HG02759 (cell line): Measurements from ENCODE around the gene CSKMT.
A peak's percentile ranks its signal among the peaks of the same experiment; 100 is the strongest.
"Not testable (repeated sequence)": the region's sequence is repeated elsewhere in the genome, so short reads cannot be mapped to it uniquely, and the experiment has no call there.

Experiments
- ATAC-seq: cut with Tn5 transposase; IDR thresholded peaks from one replicate; pipeline ENCODE4 v1.9.1; 2021; ENCODE audit warnings: mild to moderate bottlenecking, moderate library complexity; ENCODE audit not compliant: unreplicated experiment

CSKMT gene

DNA sequence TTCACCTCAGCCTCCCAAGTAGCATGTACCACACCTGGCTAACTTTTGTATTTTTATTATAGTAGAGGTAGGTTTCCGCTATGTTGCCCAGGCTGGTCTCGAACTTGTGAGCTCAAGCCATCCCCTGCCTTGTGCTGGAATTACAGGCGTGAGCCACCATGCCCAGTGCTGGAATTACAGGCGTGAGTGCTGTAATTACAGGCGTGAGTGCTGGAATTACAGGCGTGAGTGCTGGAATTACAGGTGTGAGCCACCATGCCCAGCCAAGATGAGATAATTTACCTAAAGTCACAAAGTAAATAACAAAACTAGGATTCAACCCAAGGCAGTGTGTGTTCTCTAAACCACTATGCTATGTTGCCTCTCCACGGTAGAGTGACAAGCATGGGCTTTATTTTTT is 17.4 kb downstream of the CSKMT start:
- no peak for ATAC-seq

DNA sequence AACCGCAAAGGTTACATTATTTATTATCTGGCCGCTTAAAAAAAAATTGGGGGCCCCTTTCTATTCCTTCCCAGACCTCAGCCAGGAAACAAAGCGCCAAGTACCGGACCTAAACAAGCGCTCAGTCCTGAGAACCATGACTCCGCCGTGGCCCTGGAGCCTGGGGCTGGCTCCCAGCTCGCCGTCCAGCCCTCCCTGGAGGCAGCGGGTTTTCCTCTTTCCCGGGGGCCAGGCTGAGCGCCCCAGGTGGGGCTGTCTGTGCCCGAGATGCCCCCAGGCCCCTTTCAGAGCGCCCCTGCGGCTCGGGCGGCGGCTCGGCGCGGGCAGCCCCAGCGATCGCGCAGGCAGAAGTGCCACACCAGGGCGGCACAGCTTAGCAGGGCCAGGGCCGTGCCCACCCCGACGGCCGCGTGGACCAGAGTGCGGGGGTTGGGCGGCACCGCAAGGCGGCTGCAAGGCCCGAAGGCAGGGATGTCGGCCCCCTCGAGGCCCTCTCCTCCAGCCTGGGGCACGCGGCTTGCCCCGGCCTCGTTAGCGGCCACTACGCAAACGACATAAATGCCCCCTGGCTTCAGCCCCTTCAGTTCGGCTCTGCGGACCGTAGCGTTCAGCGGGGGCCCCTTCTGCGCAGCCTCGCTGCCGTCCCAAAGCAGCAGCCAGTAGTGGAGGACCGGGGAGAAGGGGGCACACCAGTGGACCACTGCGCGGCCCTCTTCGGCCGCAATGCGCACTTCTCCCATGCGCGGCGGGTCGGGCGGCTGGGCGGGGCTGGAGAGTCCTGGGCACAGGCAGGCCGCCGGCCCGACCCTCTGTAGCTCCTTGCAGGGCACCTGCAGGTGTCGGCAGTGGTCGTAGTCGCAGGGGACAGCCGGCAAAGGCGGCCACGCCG is 22.6 kb downstream of the CSKMT start:
- no peak for ATAC-seq

DNA sequence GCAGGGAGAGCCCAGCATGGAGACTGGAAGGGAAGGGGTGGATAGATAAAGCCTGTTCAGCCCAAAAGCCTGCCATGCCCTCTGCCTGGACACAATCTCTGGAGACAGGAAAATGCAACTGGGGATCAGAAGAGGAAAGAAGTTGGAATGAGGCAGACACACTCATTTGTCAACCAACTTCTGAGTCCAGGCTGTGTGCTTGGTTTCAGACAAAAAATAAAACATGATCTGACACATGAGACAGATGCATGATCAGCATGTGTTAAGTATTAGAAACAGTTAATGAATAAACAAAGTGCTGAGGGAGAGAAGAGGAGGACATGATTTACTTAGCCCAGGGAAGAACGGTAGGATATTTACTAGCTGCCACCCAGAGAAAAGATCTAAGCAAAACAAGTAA is 23.4 kb downstream of the CSKMT start:
- no peak for ATAC-seq

DNA sequence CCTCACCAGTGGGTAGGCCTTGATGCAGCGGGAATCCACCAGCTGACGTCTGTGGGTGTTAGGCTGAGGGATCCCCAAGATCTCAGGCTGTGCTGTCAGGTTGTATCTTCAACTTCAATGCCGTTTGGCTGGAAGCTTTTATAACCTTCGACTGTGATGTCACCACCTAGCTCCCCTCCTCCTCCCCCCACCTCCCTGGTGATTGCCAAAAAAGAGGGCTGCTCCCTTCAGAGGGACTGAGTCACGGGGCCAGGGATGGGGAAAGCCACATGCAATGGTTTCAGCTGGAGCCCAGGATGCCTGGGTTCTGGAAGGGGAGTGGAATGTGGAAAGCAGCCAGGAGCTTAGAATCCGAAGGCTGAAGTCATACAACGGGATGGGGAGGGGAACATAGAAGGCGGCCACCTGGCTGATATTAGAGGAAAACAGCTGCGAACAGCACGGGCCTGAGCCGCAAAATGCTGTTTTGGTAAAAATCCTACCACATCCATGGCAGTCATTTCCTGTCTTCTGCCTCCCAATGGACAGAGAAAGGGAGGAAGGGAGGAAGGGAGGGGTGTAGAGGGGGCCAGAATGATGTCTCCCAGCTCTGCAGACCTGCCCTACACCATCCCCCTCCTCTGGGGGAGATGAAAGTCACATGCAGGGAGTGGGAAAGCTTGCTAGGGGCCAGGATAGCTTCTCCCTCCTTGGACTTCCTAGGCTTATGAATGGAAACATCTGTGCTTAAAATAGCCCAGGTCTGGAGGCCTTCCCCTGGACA is 24.5 kb downstream of the CSKMT start, which contains the start of gene LRRN4CL:
TSS of gene LRRN4CL (minus strand) at position 110 of the 763 bp plus-strand sequence. CDS start 1,022 bp downstream, outside the sequence.
- no peak for ATAC-seq

DNA sequence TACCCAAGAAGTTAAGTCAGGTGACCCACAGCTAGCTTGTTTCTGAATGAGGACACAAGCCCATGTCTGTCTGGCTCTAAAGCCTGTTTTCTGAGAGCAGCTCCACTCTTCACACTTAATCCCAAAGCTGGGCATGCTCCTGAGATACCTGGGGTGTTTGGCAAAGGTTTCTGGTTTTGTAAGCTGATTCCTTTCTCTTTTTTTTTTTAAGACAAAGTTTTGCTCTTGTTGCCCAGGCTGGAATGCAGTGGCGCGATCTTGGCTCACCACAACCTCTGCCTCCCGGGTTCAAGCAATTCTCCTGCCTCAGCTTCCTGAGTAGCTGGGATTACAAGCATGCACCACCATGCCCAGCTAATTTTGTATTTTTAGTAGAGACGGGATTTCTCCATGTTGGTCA is 28.5 kb downstream of the CSKMT start:
- ATAC-seq = not testable (repeated sequence)

DNA sequence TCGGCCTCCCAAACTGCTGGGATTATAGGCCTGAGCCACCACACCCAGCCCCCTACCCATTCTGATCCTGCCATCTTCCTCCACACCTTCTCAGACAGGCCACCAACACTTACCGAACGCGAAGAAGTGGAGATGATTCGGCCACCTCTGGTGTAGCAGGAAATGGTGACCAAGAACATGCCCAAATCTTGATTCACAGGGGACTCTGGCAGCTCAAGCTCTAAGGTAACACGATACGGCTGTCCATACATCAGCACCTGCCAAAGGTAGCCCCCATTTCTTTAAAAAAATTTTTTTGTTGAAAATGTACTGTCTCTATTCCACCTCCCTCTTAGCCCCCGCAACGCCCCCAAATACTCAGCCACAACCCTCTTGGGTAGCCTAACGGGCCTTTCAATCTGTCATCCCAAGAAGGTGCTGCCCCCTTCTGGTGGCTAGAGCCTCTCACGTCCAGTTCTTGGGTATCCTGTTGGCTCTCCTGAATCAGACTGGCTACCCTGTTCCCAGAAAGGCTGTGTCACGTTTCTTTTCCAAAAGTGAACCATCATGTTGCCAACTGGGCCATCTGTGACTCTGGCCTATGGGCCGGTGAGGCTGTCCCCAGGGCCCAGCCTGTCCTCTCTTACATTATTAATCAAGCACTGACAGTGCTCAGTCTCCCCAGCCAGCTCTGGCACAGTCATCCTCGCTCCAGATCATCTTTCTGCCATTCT is 29.5 kb downstream of the CSKMT start:
- ATAC-seq = no peak

DNA sequence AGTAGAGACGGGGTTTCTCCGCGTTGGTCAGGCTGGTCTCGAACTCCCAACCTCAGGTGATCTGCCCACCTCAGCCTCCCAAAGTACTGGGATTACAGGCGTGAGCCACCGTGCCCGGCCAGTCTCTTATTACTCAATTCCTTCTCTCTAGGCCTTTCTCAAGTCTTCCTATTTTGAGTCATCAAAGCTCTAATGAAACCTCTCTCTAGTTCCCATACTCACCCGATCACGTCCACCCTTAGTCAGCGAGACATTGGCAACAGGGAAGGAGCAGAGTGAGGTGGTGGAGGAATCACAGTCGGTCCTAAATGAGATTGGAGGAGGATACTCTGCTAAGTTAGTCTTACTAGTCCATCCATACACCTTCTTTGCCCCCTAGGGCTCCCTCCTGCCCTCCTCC is 37.1 kb downstream of the CSKMT start:
- no peak for ATAC-seq

DNA sequence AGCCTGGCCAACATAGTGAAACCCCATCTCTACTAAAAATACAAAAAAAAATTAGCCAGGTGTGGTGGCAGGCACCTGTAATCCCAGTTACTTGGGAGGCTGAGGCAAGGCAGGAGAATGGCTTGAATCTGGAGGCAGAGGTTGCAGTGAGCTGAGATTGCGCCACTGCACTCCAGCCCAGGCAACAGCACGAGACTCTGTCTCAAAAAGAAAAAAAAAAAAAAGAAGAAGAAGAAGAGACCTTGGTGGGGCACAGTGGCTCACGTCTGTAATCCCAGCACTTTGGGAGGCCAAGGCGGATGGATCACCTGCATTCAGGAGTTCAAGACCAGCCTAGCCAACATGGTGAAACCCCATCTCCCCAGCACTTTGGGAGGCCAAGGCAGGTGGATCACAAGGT is 38.8 kb downstream of the CSKMT start:
- ATAC-seq = not testable (repeated sequence)

DNA sequence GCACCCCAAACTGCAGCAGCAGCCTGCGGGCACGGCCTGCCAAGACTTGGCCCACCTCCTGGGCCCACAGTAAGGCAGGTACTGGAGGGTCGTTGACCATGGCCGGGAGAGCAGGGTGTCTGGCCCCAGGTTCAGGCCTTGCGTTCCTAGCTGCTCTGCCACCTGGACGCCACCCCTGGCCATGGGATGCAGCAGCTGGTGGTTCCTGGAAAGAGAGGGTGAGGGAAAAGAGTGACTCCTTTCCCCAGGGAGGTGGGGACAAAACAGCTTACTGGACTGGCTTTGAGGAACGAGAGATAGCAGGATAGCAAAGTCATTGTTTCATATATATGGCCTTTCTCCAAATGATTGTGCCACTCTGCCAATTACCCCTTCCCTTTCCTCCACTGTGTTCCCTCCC is 40.3 kb downstream of the CSKMT start:
- no peak for ATAC-seq

DNA sequence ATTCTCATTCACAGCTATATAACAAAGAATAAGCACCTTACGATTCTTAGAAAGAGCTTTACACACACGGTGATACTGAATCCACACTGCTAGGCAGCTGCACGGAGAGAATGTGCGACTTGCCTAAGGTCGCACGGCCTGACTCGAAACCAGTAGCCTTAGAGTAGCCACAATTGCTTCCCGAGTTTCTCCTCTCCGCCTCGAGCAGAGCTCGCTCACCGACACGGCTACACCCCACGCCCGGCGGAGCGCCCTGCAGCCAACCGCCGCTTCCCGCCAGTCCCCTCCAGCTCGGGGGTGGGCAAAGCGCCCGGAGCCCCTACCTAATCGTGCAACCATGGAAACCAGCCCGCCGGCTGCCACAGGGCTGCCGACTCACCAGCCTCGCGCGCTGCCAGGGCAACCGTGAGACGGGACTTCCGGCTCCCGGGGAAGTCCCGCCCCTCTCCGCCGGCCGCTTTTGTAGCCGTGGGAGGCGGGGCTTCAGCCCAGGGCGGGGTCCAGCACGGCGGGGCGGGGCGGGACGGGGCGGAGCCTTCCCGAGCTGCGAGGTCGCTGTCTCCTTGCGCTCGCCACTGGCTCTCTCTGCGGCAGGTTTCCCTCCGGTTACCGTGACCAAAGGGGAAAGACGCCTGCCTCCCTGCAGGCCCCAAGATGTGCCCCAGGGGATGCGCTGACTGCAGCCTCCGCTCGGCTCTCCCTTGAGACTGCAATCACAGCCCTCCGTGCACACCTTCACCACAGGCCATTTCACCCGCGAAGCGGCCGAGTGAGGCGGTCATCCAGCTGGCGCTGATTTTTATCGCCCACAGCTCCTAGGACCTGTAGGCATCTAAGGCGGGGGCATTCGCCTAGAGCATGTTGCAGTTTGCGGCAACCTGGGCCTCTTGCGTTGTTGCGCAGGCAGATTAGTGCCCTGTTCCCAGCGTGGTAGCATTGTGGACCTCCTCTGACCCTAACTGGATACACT is 41.1 kb downstream of the CSKMT start:
- ATAC-seq = peak; percentile 76

DNA sequence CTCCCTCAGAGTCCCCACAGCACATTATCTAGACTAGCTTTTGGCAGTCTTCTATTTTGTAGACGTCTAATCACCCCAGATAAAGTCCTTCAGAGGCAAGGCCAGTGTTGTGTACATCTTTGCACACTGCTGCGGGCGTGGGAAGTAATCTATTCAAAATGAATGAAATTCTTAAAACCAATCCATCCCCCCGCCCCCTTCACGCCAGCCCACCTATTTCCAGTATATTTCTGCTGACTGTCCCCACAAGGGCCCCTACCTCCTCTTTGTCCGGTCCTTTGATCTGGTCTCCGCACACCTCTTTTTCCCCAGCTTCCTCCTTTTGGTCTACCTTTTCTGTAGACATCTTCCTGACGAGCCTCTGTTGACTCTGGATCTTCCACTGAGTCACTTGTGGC is 41.7 kb downstream of the CSKMT start:
- no peak for ATAC-seq

DNA sequence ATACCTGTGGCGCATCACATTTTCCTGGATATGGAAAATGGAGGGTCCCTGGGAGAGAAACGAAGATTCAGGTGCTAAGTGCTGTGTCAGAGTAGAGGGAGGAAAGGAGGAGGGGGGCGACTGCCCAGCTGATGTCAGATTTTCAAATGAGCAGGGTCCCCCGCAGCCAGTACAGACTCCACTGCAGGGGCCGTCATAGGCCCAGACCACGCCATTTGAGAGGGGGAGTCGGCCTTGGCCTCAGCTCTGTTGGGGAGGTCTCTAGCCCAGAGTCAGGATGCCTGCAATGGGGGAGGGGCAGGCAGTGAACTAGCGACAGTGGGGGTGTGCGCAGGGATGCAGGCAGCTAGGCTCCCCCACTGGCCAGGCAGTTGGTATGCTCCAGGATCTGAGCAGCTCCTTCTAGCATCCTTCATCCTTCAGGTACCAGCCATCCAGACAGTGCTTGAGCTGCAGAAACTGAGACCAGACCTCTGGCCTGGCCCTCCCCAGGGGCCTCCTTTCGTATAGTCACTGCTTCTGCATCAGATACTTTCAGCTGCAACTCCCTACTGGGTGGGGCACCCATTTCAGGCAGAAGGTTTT is 42.3 kb downstream of the CSKMT start, which contains the start of the genes BSCL2 and GNG3:
TSS of gene BSCL2 (minus strand) at position 148 of the 585 bp plus-strand sequence. CDS start 229 bp downstream, outside the sequence.
TSS of gene GNG3 (plus strand) at position 400 of the 585 bp plus-strand sequence. CDS start 620 bp downstream, outside the sequence.
- ATAC-seq = no peak

DNA sequence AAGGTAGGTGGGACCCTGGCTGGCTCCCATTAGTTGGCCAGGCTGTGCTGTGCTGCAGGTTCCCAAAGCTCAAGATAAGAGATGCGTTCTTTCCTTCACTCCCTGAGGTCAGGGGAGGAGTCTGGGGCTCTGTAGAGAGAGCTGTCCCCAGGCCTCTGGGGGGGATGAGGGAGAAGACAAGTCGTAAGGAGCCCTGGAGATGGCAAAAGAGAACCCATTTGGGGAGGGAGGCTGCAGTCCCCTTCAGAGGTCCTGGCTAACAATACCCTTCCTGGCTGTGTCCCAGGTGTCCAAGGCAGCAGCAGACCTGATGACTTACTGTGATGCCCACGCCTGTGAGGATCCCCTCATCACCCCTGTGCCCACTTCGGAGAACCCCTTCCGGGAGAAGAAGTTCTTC is 43.3 kb downstream of the CSKMT start:
- no peak for ATAC-seq

DNA sequence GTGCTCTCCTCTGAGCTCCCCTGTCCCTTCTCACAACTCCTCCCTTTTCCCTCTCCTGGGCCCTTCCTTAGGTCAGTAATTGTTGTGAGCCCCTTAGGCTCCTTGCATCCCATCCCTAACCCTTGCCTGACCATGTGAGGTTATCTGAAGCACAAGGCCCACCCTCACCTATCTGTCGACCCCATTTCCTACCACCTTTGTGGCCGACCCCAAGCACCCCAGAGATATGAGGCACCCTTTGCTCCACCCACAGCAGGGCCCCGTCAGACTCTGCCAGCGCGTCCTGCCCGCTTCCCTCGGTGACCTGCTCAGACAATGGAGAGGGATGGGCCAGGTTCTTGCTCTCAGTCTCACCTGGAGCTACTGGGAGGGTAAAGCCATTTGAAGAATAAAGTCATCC is 43.7 kb downstream of the CSKMT start:
- ATAC-seq = no peak

DNA sequence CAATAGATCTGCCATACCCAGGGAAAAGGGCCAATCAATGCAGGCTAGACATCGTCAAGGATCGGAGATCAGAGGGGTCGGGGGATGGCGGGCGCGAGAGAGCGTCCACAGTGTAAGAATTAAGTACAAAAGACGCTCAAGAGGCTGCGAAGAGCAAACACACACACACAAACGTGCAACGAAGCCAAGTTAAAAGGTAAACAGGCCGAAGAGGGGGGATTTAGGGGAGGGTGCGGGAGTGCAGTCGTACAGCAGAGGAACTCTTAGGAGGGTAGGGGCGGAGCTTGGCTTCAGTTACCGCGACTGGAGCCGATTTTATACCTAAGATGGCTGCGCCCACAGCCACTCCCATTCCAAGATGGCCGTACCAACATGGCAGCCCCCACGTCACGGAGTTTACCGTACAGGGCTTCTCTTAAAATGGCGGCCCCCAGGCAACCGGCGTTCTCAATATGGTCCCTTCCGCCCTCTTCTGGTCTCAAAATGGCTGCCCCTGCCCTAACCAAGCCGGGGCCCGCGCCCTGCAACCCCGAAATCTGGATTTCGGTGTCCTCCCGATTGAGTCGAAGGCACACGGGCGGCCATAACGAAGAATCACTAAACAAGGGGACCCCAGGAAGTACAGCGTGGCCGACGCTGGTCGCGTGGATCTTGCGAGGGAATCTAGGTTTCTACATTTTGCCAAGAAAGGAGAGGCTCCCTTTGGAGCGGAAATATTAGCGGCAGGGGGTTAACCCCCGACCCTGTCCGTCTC is 44.3 kb downstream of the CSKMT start:
- ATAC-seq = peak; percentile 76

DNA sequence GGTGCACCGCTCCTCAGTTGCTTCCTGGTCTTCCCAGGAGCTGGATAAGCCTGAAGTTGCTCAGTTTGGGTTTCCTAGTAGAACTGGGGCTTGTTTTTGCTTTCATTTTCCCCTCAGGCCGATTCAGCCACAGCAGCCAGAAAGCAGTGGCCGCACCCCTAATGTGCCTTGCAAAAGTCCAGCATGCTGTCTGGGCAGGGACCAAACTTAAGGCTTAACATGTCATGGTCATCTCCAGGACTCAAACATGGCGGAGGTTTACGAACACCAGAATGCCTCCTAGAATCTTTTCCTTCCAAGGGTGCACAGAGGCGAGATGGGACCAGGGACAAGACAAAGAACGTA is 44.9 kb downstream of the CSKMT start:
- no peak for ATAC-seq

DNA sequence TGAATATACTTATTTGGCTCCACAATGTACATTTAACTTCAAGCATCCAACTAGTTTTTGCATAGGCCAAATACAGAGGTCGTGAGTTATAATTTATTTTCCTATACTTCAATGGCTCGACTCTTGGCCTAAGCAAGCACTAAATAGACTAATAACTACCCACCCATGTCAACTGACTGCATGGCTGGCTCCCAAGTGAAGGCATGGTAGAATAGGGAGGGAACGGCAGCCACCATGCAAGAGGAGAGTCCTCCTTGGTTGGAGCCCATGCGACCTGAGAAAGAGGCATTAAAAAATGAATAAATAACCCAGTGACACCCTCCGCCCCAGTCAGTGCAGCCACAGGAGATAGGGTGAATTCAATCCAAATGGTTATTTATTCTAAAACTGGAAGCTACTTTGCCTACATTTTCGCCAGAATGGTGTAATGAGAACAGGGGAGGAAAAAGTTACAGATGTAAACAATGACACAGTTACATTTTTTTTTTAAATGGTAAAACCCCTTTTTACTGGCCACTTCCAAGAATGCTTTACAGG is 47.2 kb downstream of the CSKMT start:
- no peak for ATAC-seq

DNA sequence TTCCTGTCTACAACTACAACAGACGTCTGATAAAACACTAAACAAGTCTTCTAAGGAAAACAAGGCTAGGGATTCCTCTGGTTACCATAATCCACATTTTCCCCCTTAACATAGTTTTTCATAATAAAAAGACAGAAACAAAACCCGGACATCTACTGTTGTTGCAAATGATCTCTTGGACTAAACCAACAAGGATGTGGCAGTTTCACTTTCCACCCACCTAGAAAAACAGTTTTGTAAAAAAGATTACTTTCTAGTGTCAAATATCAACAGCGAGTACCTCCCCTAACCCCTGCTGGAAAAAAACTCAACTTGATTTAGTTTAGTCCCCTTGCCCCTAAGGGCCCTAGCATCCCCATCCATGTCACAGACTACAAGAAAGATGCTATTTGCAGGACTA is 47.7 kb downstream of the CSKMT start:
- ATAC-seq = no peak

DNA sequence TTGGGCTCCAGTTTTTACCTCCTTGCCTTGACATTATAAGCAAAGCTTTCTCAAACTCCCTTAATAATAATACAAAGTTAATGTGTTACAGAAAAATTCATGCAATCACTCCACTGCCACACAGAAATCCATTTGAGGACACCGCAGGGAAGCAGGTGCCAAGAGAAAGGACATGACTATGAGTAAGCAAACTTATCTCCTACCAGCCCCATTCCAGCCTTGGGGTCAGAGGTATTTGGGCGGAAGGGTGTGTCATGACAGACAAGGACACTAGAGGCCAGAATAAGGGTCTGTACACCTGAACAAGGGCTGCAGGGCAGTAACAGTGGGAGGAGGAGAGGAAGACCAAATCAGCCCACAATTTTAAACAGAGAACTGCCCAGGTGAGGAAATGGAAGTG is 48.2 kb downstream of the CSKMT start:
- ATAC-seq = no peak
